ENCODE data around the gene PRR22. TPM values are rescaled to one million over a fixed set of nuclear protein-coding genes. Genes with fewer than 3 reads are reported as not detected.

The PRR22 gene
- total RNA-seq, 1 experiment from 2014 or later, result 13.5 TPM

GRCh38 chr19:5786593-5787408, 2.3 kb upstream of the PRR22 start:
- no peaks in the 10 kb centered on the region; the same call in 1 of the 2 replicates for H4K20me1 ChIP-seq (ENCODE audit: insufficient read depth)
- no peak overlapping the region for H3K9ac ChIP-seq (ENCODE audit: low read length)
- peaks cover 6 to 13% of the 10 kb centered on the region in 2 experiments; a peak in 3 of 4 replicates for H3K4me1 ChIP-seq (ENCODE audit: control insufficient read depth in 1 of 2, insufficient read depth in 2 of 2, low read length in 2 of 2)
- H2AFZ ChIP-seq (ENCODE audit: low read depth, low read length, poor library complexity, severe bottlenecking), result no peak overlapping the region
- no peak overlapping the region for H3K4me3 ChIP-seq (replicated peaks in 1 of 2; ENCODE audit: low read depth in 1 of 2, low read length in 2 of 2)
- H3K9me3 ChIP-seq (ENCODE audit: control insufficient read depth in 1 of 2, insufficient read depth in 1 of 2, low read depth in 1 of 2, low read length in 2 of 2), result no peaks in the 10 kb centered on the region
- POLR2A ChIA-PET, result no interaction called here
- H3K27me3 ChIP-seq (ENCODE audit: insufficient read depth, low read length), result no peaks in the 10 kb centered on the region
- no peaks in the 10 kb centered on the region for H3K9me2 ChIP-seq (ENCODE audit: insufficient read depth)
- RAD21 ChIA-PET (ENCODE audit: low non-redundant PET in 1 of 2, low total read pairs in 2 of 2, uncharacterized antibody in 2 of 2, unreplicated experiment in 2 of 2), result no interaction called here
- peaks cover 26% of the 10 kb centered on the region for H3K79me2 ChIP-seq (ENCODE audit: insufficient read depth, low read length)
- intact Hi-C loops (cut with micrococcal nuclease), result no loop called here
- no peak overlapping the region for H3K27ac ChIP-seq (ENCODE audit: low read depth, low read length)
- ATAC-seq (no peak), DNase-seq (ENCODE audit: low read depth, low spot score) (no peak)
- CTCF ChIA-PET, result no interaction called here
- BruUV-seq (replicated peaks), result no TSS peak
- TF ChIP-seq EZH2phosphoT487 (IDR thresholded peaks at IDR 0.05; ENCODE audit: borderline replicate concordance), result no peak
- TF ChIP-seq TCF7L2 (IDR thresholded peaks at IDR 0.05; ENCODE audit: borderline replicate concordance, extremely low read depth, insufficient read depth, insufficient read length), result no peak
- no peak for TF ChIP-seq CBX3 (IDR thresholded peaks at IDR 0.05; ENCODE audit: low read depth)
- TF ChIP-seq YY1 (IDR thresholded peaks at IDR 0.05; ENCODE audit: extremely low read depth, insufficient replicate concordance, low read depth, low read length), result no peak
- no peak for TF ChIP-seq ELF1 (IDR thresholded peaks at IDR 0.05; ENCODE audit: borderline replicate concordance, low read depth)
- no peak for TF ChIP-seq ZNF274 (IDR thresholded peaks at IDR 0.05; ENCODE audit: low read depth, low read length)
- no peak for TF ChIP-seq EZH2 (IDR thresholded peaks at IDR 0.05)
- no peak for TF ChIP-seq REST (IDR thresholded peaks at IDR 0.05; ENCODE audit: low read depth)
- TF ChIP-seq CTCF (IDR thresholded peaks at IDR 0.05 in 2 of 3, conservative IDR thresholded peaks at IDR 0.05 in 1 of 3; ENCODE audit: borderline replicate concordance in 1 of 3, insufficient read depth in 1 of 3, low read depth in 2 of 3, low read length in 2 of 3), result no peak
- no peak for TF ChIP-seq FOSL1 (IDR thresholded peaks at IDR 0.05; ENCODE audit: low read depth)
- no peak for TF ChIP-seq POLR2A (IDR thresholded peaks at IDR 0.05; ENCODE audit: borderline replicate concordance, extremely low read depth, insufficient read depth, insufficient read length)
- no peak for TF ChIP-seq RAD21 (IDR thresholded peaks at IDR 0.05; ENCODE audit: low read depth)
- H3K4me2 ChIP-seq (ENCODE audit: low read length), result no peak overlapping the region
- peaks cover 37 to 56% of the 10 kb centered on the region in 2 experiments; a peak in 3 of 4 replicates for H3K36me3 ChIP-seq (ENCODE audit: control insufficient read depth in 1 of 2, insufficient read depth in 2 of 2, low read length in 2 of 2)

Data from HCT116 (cell line).